Measurements from ENCODE around the gene FREM1. TPM values are rescaled to one million over a fixed set of nuclear protein-coding genes. Genes with fewer than 3 reads are reported as not detected.

The FREM1 gene
- total RNA-seq, 1 donor from 2014 or later: 1.7 TPM

- Mint-ChIP-seq H3K27me3 (ENCODE audit: unreplicated experiment) (no peaks in the 10 kb centered on the region), H3K27ac (ENCODE audit: unreplicated experiment) (no peak overlapping the region)
Measured at GRCh38 chr9:14822666-14823065, 87.6 kb downstream of the FREM1 start.

GRCh38 chr9:14819183-14819582, 91.0 kb downstream of the FREM1 start:
- DNase-seq: no peak
- Mint-ChIP-seq H3K9me3 (ENCODE audit: unreplicated experiment) (no peaks in the 10 kb centered on the region), H3K27me3 (ENCODE audit: unreplicated experiment) (no peaks in the 10 kb centered on the region), H3K27ac (ENCODE audit: unreplicated experiment) (no peak overlapping the region), H3K36me3 (ENCODE audit: unreplicated experiment) (no peaks in the 10 kb centered on the region), H3K4me1 (ENCODE audit: low read depth, unreplicated experiment) (no peaks in the 10 kb centered on the region), H3K4me3 (ENCODE audit: unreplicated experiment) (no peak overlapping the region)
- no peak for TF ChIP-seq CTCF (IDR thresholded peaks at IDR 0.05; ENCODE audit: partially characterized antibody, unreplicated experiment)

More at GRCh38 chr9:14822666-14823065, 87.6 kb downstream of the FREM1 start:
- no peak for DNase-seq
- Mint-ChIP-seq H3K9me3 (ENCODE audit: unreplicated experiment) (no peaks in the 10 kb centered on the region), H3K4me1 (ENCODE audit: low read depth, unreplicated experiment) (no peaks in the 10 kb centered on the region), H3K4me3 (ENCODE audit: unreplicated experiment) (no peak overlapping the region), H3K36me3 (ENCODE audit: unreplicated experiment) (no peaks in the 10 kb centered on the region)
- TF ChIP-seq CTCF (IDR thresholded peaks at IDR 0.05; ENCODE audit: partially characterized antibody, unreplicated experiment): no peak

- Mint-ChIP-seq H3K9me3 (ENCODE audit: unreplicated experiment) (no peaks in the 10 kb centered on the region), H3K27ac (ENCODE audit: unreplicated experiment) (no peak overlapping the region), H3K4me3 (ENCODE audit: unreplicated experiment) (no peak overlapping the region), H3K36me3 (ENCODE audit: unreplicated experiment) (peaks cover under 1% of the 10 kb centered on the region), H3K27me3 (ENCODE audit: unreplicated experiment) (no peaks in the 10 kb centered on the region), H3K4me1 (ENCODE audit: low read depth, unreplicated experiment) (no peaks in the 10 kb centered on the region)
- no peak for TF ChIP-seq CTCF (IDR thresholded peaks at IDR 0.05; ENCODE audit: partially characterized antibody, unreplicated experiment)
- DNase-seq: no peak
Measured at GRCh38 chr9:14814249-14814628, 96.0 kb downstream of the FREM1 start.

GRCh38 chr9:14813336-14814248, 96.6 kb downstream of the FREM1 start:
- no peak for TF ChIP-seq CTCF (IDR thresholded peaks at IDR 0.05; ENCODE audit: partially characterized antibody, unreplicated experiment)
- DNase-seq: no peak
- Mint-ChIP-seq H3K27ac (ENCODE audit: unreplicated experiment) (no peak overlapping the region), H3K9me3 (ENCODE audit: unreplicated experiment) (no peaks in the 10 kb centered on the region), H3K4me3 (ENCODE audit: unreplicated experiment) (no peak overlapping the region), H3K36me3 (ENCODE audit: unreplicated experiment) (peaks cover 7% of the 10 kb centered on the region), H3K27me3 (ENCODE audit: unreplicated experiment) (no peaks in the 10 kb centered on the region), H3K4me1 (ENCODE audit: low read depth, unreplicated experiment) (no peaks in the 10 kb centered on the region)

GRCh38 chr9:14812806-14813205, 97.4 kb downstream of the FREM1 start:
- DNase-seq: no peak
- Mint-ChIP-seq H3K4me1 (ENCODE audit: low read depth, unreplicated experiment) (no peaks in the 10 kb centered on the region), H3K36me3 (ENCODE audit: unreplicated experiment) (peaks cover 10% of the 10 kb centered on the region), H3K4me3 (ENCODE audit: unreplicated experiment) (no peak overlapping the region), H3K27me3 (ENCODE audit: unreplicated experiment) (no peaks in the 10 kb centered on the region), H3K27ac (ENCODE audit: unreplicated experiment) (no peak overlapping the region), H3K9me3 (ENCODE audit: unreplicated experiment) (no peaks in the 10 kb centered on the region)
- no peak for TF ChIP-seq CTCF (IDR thresholded peaks at IDR 0.05; ENCODE audit: partially characterized antibody, unreplicated experiment)
